HEK293T (cell line): Measurements from ENCODE around the gene PARP8.
A peak's percentile ranks its signal among the peaks of the same experiment; 100 is the strongest.

ENCODE experiments used
- CTCF ChIA-PET: fragments of 350-600 bp; formaldehyde crosslinking; extraction: SDS; loops from one replicate; lab custom pipeline; 2021; ENCODE audit warnings: antibody characterized with exemption, inconsistent platforms; lab: Yijun Ruan, JAX
- POLR2A ChIA-PET: fragments of 350-600 bp; formaldehyde crosslinking; extraction: SDS; loops from one replicate; lab custom pipeline; 2020; ENCODE audit warnings: antibody characterized with exemption, inconsistent platforms; lab: Yijun Ruan, JAX
- DNase-seq: peaks from one replicate; pipeline ENCODE4 v3.0.0; 2012; ENCODE audit warnings: mixed read lengths; ENCODE audit errors: extremely low spot score
- ARNT ChIP-seq: fragments of 450-650 bp; IDR thresholded peaks from 2 replicates; pipeline ENCODE4 v1.6.1; 2017; ENCODE audit warnings: mild to moderate bottlenecking
- BHLHE40 ChIP-seq: fragments of 450-650 bp; IDR thresholded peaks from 2 replicates; pipeline ENCODE4 v1.6.1; 2016; ENCODE audit warnings: mild to moderate bottlenecking, moderate library complexity, borderline replicate concordance
- CTBP1 ChIP-seq: fragments of 450-650 bp; IDR thresholded peaks from 2 replicates; pipeline ENCODE4 v1.6.1; 2016; ENCODE audit warnings: borderline replicate concordance
- ELF4 ChIP-seq: fragments of 450-650 bp; IDR thresholded peaks from 2 replicates; pipeline ENCODE4 v1.6.1; 2017; ENCODE audit warnings: antibody characterized with exemption
- FOXA1 ChIP-seq: fragments of 450-650 bp; IDR thresholded peaks from 2 replicates; pipeline ENCODE4 v1.6.1; 2016; ENCODE audit warnings: mild to moderate bottlenecking
- FOXK2 ChIP-seq: fragments of 450-650 bp; IDR thresholded peaks from 2 replicates; pipeline ENCODE4 v1.6.1; 2016; ENCODE audit warnings: mild to moderate bottlenecking
- FOXM1 ChIP-seq: fragments of 450-650 bp; IDR thresholded peaks from 2 replicates; pipeline ENCODE4 v1.6.1; 2017; ENCODE audit warnings: mild to moderate bottlenecking, borderline replicate concordance
- HDGF ChIP-seq: fragments of 450-650 bp; IDR thresholded peaks from 2 replicates; pipeline ENCODE4 v1.6.1; 2017; ENCODE audit warnings: antibody characterized with exemption, borderline replicate concordance
- L3MBTL2 ChIP-seq: fragments of 450-650 bp; conservative IDR thresholded peaks from 2 replicates; pipeline ENCODE4 v1.6.1; 2016; ENCODE audit warnings: mild to moderate bottlenecking
- LEF1 ChIP-seq: fragments of 450-650 bp; IDR thresholded peaks from 2 replicates; pipeline ENCODE4 v1.6.1; 2017; ENCODE audit warnings: mild to moderate bottlenecking, borderline replicate concordance
- NFRKB ChIP-seq: fragments of 450-650 bp; IDR thresholded peaks from 2 replicates; pipeline ENCODE4 v1.6.1; 2016; ENCODE audit warnings: mild to moderate bottlenecking, moderate library complexity
- SP1 ChIP-seq: fragments of 450-650 bp; IDR thresholded peaks from 2 replicates; pipeline ENCODE4 v1.6.1; 2017
- SUZ12 ChIP-seq: fragments of 450-650 bp; IDR thresholded peaks from 2 replicates; pipeline ENCODE4 v1.6.1; 2016; ENCODE audit warnings: mild to moderate bottlenecking
- TARDBP ChIP-seq: fragments of 450-650 bp; IDR thresholded peaks from 2 replicates; pipeline ENCODE4 v1.6.1; 2016
- ZNF384 ChIP-seq: fragments of 450-650 bp; IDR thresholded peaks from 2 replicates; pipeline ENCODE4 v1.6.1; 2016
- TF ChIP-seq, protein P1 (sequence below): fragments of 450-650 bp; IDR thresholded peaks from 2 replicates; pipeline ENCODE4 v1.6.1; 2016

The PARP8 gene

DNA sequence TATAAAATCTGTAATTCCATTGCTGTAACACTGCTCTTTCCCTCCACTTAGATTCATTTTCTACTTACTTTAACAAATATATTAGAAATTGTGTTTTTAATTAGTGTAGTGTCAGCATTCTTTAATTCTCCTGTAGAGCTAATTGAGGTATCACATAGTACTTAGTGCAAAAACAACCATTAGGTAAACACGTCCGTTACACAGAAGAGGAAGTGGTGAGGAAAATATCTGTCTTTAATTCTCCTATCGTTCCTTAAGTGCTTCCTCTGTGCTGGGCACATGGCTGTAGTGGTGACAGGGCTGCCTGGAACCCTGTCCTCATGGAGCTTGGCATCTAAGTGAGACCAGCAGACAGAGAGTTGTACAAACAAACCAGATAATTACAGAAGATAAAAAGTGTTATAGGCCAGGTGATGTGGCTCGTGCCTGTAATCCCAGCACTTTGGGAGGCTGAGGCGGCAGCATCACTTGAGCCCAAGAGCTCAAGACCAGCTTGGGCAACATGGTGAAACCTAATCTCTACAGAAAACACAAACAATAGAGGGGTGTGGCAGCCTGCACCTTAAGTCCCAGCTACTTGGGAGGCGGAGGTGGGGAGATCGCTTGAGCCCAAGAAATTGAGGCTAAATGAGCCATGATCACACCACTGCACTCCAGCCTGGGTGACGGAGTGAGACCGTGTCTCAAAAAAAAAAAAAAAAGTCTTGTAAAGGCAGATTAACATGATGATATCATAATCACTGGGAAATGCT is 36.4 kb downstream of the PARP8 start:
- no peak for DNase-seq
- ChIA-PET POLR2A (no interaction called here), CTCF (no interaction called here)
- no peak for TF ChIP-seq NFRKB
- no peak for TF ChIP-seq ARNT
- TF ChIP-seq ELF4 = no peak
- TF ChIP-seq HDGF = no peak
- no peak for TF ChIP-seq FOXM1
- no peak for TF ChIP-seq BHLHE40
- TF ChIP-seq SP1 = no peak
- TF ChIP-seq ZNF384 = no peak

DNA sequence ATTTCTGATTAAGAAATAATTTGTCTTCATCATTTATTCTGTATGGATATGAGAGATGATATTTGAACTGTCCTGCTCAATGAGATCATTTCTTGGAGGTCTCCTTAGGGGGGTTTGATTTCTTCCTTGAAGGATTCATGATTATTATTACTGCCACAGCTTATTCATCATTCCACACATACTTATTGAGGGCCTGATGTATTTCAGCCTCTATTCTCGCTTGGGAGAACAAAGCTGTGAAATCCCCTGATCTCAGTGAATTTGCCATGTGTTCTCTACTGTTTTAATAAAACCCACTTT is 36.9 kb downstream of the PARP8 start:
- no peak for TF ChIP-seq ARNT
- no peak for TF ChIP-seq HDGF
- no peak for TF ChIP-seq CTBP1
- TF ChIP-seq BHLHE40 = no peak
- no peak for TF ChIP-seq NFRKB
- TF ChIP-seq L3MBTL2 = no peak
- TF ChIP-seq TARDBP = no peak
- TF ChIP-seq ELF4 = no peak
- TF ChIP-seq, protein P1, sequence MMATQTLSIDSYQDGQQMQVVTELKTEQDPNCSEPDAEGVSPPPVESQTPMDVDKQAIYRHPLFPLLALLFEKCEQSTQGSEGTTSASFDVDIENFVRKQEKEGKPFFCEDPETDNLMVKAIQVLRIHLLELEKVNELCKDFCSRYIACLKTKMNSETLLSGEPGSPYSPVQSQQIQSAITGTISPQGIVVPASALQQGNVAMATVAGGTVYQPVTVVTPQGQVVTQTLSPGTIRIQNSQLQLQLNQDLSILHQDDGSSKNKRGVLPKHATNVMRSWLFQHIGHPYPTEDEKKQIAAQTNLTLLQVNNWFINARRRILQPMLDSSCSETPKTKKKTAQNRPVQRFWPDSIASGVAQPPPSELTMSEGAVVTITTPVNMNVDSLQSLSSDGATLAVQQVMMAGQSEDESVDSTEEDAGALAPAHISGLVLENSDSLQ = no peak
- TF ChIP-seq LEF1 = no peak
- no peak for TF ChIP-seq FOXA1
- no peak for TF ChIP-seq SUZ12
- no peak for TF ChIP-seq FOXM1
- no peak for TF ChIP-seq SP1
- TF ChIP-seq FOXK2 = no peak
- CTCF ChIA-PET = no interaction called here
- no peak for DNase-seq
- POLR2A ChIA-PET = no interaction called here

DNA sequence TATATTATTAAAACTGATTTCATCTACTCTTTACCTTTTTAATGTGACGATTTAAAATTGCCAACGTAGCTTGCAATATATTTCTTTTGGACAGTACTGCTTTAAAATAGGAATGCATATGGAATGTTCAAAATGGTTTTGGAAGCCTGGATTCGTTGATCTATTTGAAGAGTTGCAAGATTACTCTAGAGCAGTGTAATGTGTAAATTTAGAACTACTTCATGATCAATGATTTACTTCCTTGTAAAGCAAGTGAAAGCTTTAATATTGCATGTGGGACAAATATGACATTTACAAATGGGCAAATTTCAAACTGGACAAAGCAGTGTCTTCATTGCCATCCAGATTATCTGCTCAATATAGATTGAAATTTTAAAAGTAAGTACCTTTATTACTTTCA is 38.3 kb downstream of the PARP8 start:
- ChIA-PET CTCF (no interaction called here), POLR2A (no interaction called here)
- TF ChIP-seq ZNF384 (no peak), ARNT (no peak), ELF4 (no peak), LEF1 (no peak), FOXK2 (no peak), BHLHE40 (no peak), SUZ12 (no peak)
- TF ChIP-seq, protein P1 = no peak
- DNase-seq = no peak

DNA sequence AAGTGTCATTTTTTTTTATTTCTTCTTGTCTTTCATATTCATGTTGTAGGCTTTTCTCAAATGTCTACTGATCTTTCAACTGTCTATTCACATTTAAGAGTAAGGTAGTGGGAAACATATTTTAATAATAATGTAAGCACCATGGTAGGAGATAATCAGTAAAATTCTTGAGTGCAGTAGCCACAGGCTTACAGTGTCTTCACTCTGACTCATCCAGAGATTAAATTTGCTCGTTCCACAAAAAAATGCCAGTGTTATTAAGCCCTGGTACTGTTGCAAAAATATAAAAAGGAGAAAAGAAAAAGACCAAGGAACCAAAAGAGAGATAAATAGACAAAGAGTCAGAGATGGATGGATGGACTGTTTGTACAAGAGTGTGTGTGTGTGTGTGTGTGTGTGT is 43.0 kb downstream of the PARP8 start:
- ChIA-PET CTCF (no interaction called here), POLR2A (no interaction called here)
- TF ChIP-seq ZNF384 (no peak), FOXA1 (no peak), HDGF (no peak)
- DNase-seq = no peak

DNA sequence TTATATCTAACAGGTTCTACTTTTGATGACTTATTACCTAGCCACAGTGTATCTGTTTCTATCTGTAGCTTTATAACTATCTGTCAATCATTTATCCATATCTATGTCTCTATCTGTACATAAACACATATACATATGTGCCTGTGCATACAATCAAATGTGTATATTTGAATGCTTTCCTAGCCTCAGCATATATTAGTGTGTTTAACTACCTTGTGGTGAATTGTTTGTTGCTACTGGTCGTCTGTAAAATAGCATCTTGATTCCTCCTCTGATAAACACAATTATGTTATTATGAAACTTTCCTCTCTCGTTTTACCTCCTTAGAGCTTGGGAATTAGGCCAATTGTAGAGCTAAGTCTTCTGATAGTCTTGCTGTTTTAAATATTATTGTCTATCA is 44.4 kb downstream of the PARP8 start:
- ChIA-PET POLR2A (no interaction called here), CTCF (no interaction called here)
- no peak for DNase-seq
- TF ChIP-seq, protein P1 = no peak
- no peak for TF ChIP-seq L3MBTL2
- no peak for TF ChIP-seq LEF1
- no peak for TF ChIP-seq SP1
- no peak for TF ChIP-seq FOXM1
- TF ChIP-seq ZNF384 = no peak
- no peak for TF ChIP-seq FOXA1
- no peak for TF ChIP-seq ARNT
- TF ChIP-seq NFRKB = no peak
- no peak for TF ChIP-seq SUZ12

DNA sequence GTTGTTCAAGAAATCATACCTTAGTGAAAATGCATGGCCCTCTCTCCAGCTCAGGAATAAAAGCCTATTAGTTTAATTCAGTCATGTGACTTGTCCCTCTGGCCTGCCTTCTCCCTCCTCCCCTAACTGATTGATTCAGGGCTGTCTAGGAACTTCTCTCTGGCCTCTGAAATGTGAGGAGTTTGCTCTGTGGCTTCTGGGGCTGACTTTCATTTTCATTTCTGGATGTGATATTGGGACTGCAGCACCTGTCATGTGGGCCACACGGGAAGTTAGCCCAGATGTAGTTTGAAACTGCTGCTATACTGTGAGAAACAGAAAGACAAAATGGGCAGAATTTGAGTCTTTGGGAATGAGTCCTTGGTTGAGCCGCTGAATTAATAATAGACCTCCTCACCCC is 44.8 kb downstream of the PARP8 start:
- POLR2A ChIA-PET = no interaction called here
- DNase-seq = peak; percentile 21
- TF ChIP-seq NFRKB (no peak), L3MBTL2 (no peak)
- CTCF ChIA-PET = no interaction called here

DNA sequence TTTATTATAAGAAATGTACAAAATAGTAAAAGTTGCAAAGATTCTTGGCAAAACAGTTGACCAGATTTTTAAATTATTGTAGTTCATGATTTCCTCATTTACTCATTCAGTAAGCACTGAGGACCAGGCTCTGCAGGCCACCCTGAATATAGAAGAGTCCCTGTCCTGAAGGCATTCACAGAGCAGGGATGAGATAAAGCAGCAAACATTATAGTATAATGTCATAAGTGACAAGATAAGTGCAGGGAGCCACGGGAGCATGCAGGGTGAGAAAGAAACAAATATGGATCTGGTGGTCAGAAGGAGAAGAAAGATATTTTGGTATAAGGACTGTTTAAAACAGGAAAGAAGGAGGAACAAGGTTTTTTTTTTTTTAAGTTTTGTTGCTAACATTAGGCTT is 46.0 kb downstream of the PARP8 start:
- POLR2A ChIA-PET = no interaction called here
- CTCF ChIA-PET = no interaction called here
- TF ChIP-seq, protein P1 = no peak
- TF ChIP-seq SUZ12 (no peak), ELF4 (no peak), HDGF (no peak), ZNF384 (no peak), NFRKB (no peak)
- no peak for DNase-seq
